ENCODE measurements around the gene NAIF1.

DNA sequence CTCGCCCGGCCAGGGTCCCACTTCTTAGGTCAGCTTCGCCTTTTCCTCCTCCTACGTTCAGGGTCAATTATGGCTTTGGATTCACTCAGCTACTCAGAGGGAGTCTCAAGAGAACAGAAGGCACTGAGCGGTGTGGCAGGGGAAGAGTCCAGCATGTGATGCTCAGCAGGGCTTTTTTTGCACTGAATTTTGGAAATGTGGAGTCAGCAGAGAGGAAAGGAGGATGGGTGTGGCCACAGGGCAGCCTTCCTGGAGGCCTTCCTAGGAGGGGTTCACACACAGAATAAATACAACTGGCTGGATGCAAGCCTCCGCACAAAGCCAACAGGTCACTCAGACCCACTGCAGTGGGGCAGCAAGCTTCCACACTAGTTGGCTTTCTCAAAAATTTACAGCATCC, 4.8 kb downstream of the NAIF1 start:
- TF ChIP-seq CTCF (IDR thresholded peaks at IDR 0.05) = no peak
- no peak for TF ChIP-seq POLR2A (IDR thresholded peaks at IDR 0.05)
